Neural crest cell (in vitro differentiated cells): ENCODE measurements around the gene PDCD6IP. TPM values are rescaled to one million over a fixed set of nuclear protein-coding genes. Genes with fewer than 3 reads are reported as not detected.

Experiments used
- DNase-seq: peaks from one replicate; pipeline ENCODE4 v3.0.0; 2021; ENCODE audit warnings: low read depth, mixed read lengths, low spot score
- H3K27ac Mint-ChIP-seq: one replicate; pipeline ENCODE4 v1.8.0; 2021; ENCODE audit warnings: mild to moderate bottlenecking, mixed read lengths; ENCODE audit not compliant: unreplicated experiment
- H3K27me3 Mint-ChIP-seq: 2 replicates; pipeline ENCODE4 v1.8.0; 2021; ENCODE audit warnings: low read depth, mild to moderate bottlenecking, mixed read lengths
- H3K36me3 Mint-ChIP-seq: 2 replicates; pipeline ENCODE4 v1.8.0; 2021; ENCODE audit warnings: low read depth, mild to moderate bottlenecking, mixed read lengths
- H3K4me1 Mint-ChIP-seq: 2 replicates; pipeline ENCODE4 v1.8.0; 2021; ENCODE audit warnings: mixed read lengths
- H3K4me3 Mint-ChIP-seq: one replicate; pipeline ENCODE4 v1.8.0; 2021; ENCODE audit warnings: mild to moderate bottlenecking, mixed read lengths
- H3K9me3 Mint-ChIP-seq: 2 replicates; pipeline ENCODE4 v1.8.0; 2021; ENCODE audit warnings: mixed read lengths
- CTCF ChIP-seq: fragments of 200-600 bp; sonication (generic); conservative IDR thresholded peaks from 2 replicates; pipeline ENCODE4 v1.5.0; 2021; ENCODE audit warnings: antibody characterized with exemption, mild to moderate bottlenecking
- total RNA-seq: library from RNA; stranded (reverse); gene quantifications from 2 replicates; pipeline ENCODE4 v1.2.1, GENCODE V29; 2021

Gene PDCD6IP
- total RNA-seq, 1 donor from 2014 or later = 150 TPM

GRCh38 chr3:33901862-33902563 is 103.6 kb downstream of the PDCD6IP start:
- H3K27me3 Mint-ChIP-seq = no peaks in the 10 kb centered on the region
- H3K27ac Mint-ChIP-seq = no peak overlapping the region
- no peaks in the 10 kb centered on the region for H3K4me1 Mint-ChIP-seq
- TF ChIP-seq CTCF = no peak
- H3K36me3 Mint-ChIP-seq = no peaks in the 10 kb centered on the region
- DNase-seq = no peak
- H3K9me3 Mint-ChIP-seq = peaks cover 13% of the 10 kb centered on the region
- H3K4me3 Mint-ChIP-seq = no peak overlapping the region

GRCh38 chr3:33904730-33905129 is 106.3 kb downstream of the PDCD6IP start:
- Mint-ChIP-seq H3K4me1 (no peaks in the 10 kb centered on the region), H3K4me3 (no peak overlapping the region), H3K9me3 (peaks cover 7% of the 10 kb centered on the region), H3K27me3 (no peaks in the 10 kb centered on the region), H3K36me3 (no peaks in the 10 kb centered on the region), H3K27ac (peak overlapping the region; percentile 32)
- TF ChIP-seq CTCF = no peak
- DNase-seq = no peak

GRCh38 chr3:33908250-33908851 is 109.9 kb downstream of the PDCD6IP start:
- H3K4me1 Mint-ChIP-seq = no peaks in the 10 kb centered on the region
- no peak overlapping the region for H3K4me3 Mint-ChIP-seq
- H3K27me3 Mint-ChIP-seq = no peaks in the 10 kb centered on the region
- no peak overlapping the region for H3K27ac Mint-ChIP-seq
- no peak for TF ChIP-seq CTCF
- DNase-seq = no peak
- H3K9me3 Mint-ChIP-seq = peaks cover 7% of the 10 kb centered on the region
- no peaks in the 10 kb centered on the region for H3K36me3 Mint-ChIP-seq

GRCh38 chr3:33909547-33909946 is 111.1 kb downstream of the PDCD6IP start:
- Mint-ChIP-seq H3K27me3 (no peaks in the 10 kb centered on the region), H3K27ac (no peak overlapping the region), H3K36me3 (no peaks in the 10 kb centered on the region), H3K4me1 (peaks cover 6% of the 10 kb centered on the region), H3K4me3 (no peak overlapping the region), H3K9me3 (peaks cover 4% of the 10 kb centered on the region)
- TF ChIP-seq CTCF = no peak
- no peak for DNase-seq

- Mint-ChIP-seq H3K27me3 (no peaks in the 10 kb centered on the region), H3K4me1 (peaks cover 8% of the 10 kb centered on the region), H3K27ac (no peak overlapping the region), H3K9me3 (no peaks in the 10 kb centered on the region), H3K4me3 (no peak overlapping the region), H3K36me3 (no peaks in the 10 kb centered on the region)
- no peak for DNase-seq
- TF ChIP-seq CTCF = no peak
These were observed 111.6 kb downstream of the PDCD6IP start for GRCh38 chr3:33910031-33910430.
